ENCODE data around the gene MCEE. TPM values are rescaled to one million over a fixed set of nuclear protein-coding genes. Genes with fewer than 3 reads are reported as not detected.

The MCEE gene
- total RNA-seq, 4 donors from 2014 or later, result 7.5 to 17.2 (median 12.2) TPM

GRCh38 chr2:71157124-71157793 is 27.2 kb upstream of the MCEE start:
- TF ChIP-seq CTCF (IDR thresholded peaks at IDR 0.05) (peak; percentile 51 to 63 (median 56)), EP300 (IDR thresholded peaks at IDR 0.05) (no peak), POLR2A (IDR thresholded peaks at IDR 0.05) (no peak)
- 8 to 11% methylated on average over 16 of the region's 16 CpGs for WGBS, 2 donors
- H3K27ac ChIP-seq, result no peak overlapping the region
- H3K4me1 ChIP-seq, result peaks cover 0 to 8% (median 2%) of the 10 kb centered on the region in 4 donors
- H3K9me3 ChIP-seq, result no peaks in the 10 kb centered on the region
- peak overlapping the region in 1 of 4 donors; percentile 9 for H3K4me3 ChIP-seq
- peak in 1 of 2 donors; percentile 57 for DNase-seq (ENCODE audit: low spot score in 2 of 2)
- no peaks in the 10 kb centered on the region for H3K36me3 ChIP-seq
- no peaks in the 10 kb centered on the region for H3K27me3 ChIP-seq

GRCh38 chr2:71156573-71156972 is 26.5 kb upstream of the MCEE start:
- no peaks in the 10 kb centered on the region for H3K9me3 ChIP-seq
- peaks cover 0 to 8% (median 2%) of the 10 kb centered on the region in 4 donors for H3K4me1 ChIP-seq
- no peak overlapping the region for H3K27ac ChIP-seq
- no peak overlapping the region for H3K4me3 ChIP-seq
- no peak for TF ChIP-seq CTCF (IDR thresholded peaks at IDR 0.05)
- no peak for TF ChIP-seq EP300 (IDR thresholded peaks at IDR 0.05)
- TF ChIP-seq POLR2A (IDR thresholded peaks at IDR 0.05), result no peak
- no peak for DNase-seq (ENCODE audit: low spot score in 2 of 2)
- H3K36me3 ChIP-seq, result no peaks in the 10 kb centered on the region
- H3K27me3 ChIP-seq, result no peaks in the 10 kb centered on the region
- WGBS, 2 donors, result 59 to 74% methylated on average over 5 to 6 of the region's 6 CpGs

GRCh38 chr2:71155846-71156245 is 25.8 kb upstream of the MCEE start:
- H3K4me3 ChIP-seq, result no peak overlapping the region
- DNase-seq (ENCODE audit: low spot score in 2 of 2), result no peak
- WGBS, 2 donors, result 90 to 91% methylated on average over 4 of the region's 4 CpGs
- H3K27me3 ChIP-seq, result no peaks in the 10 kb centered on the region
- H3K36me3 ChIP-seq, result peaks cover 0 to 4% (median 0%) of the 10 kb centered on the region in 3 donors
- TF ChIP-seq EP300 (IDR thresholded peaks at IDR 0.05), result no peak
- H3K4me1 ChIP-seq, result peaks cover 0 to 8% (median 2%) of the 10 kb centered on the region in 4 donors
- no peak overlapping the region for H3K27ac ChIP-seq
- no peaks in the 10 kb centered on the region for H3K9me3 ChIP-seq

- Histone ChIP-seq H3K27ac (no peak overlapping the region), H3K9me3 (no peaks in the 10 kb centered on the region), H3K4me1 (peaks cover 0 to 8% (median 2%) of the 10 kb centered on the region in 4 donors), H3K36me3 (peaks cover 0 to 14% (median 0%) of the 10 kb centered on the region in 3 donors), H3K4me3 (no peak overlapping the region), H3K27me3 (no peaks in the 10 kb centered on the region)
- 62 to 75% methylated on average over 6 of the region's 6 CpGs for WGBS, 2 donors
- TF ChIP-seq EP300 (IDR thresholded peaks at IDR 0.05) (no peak), POLR2A (IDR thresholded peaks at IDR 0.05) (no peak), CTCF (IDR thresholded peaks at IDR 0.05) (no peak)
- DNase-seq (ENCODE audit: low spot score in 2 of 2), result no peak
These were observed 24.8 kb upstream of the MCEE start for GRCh38 chr2:71154798-71155197.

- 65 to 70% methylated on average over 8 of the region's 8 CpGs for WGBS, 2 donors
- TF ChIP-seq EP300 (IDR thresholded peaks at IDR 0.05) (no peak), POLR2A (IDR thresholded peaks at IDR 0.05) (no peak), CTCF (IDR thresholded peaks at IDR 0.05) (no peak)
- Histone ChIP-seq H3K4me3 (no peak overlapping the region), H3K9me3 (no peaks in the 10 kb centered on the region), H3K27me3 (no peaks in the 10 kb centered on the region), H3K36me3 (peaks cover 0 to 20% (median 3%) of the 10 kb centered on the region in 3 donors), H3K4me1 (peaks cover 0 to 8% (median 2%) of the 10 kb centered on the region in 4 donors), H3K27ac (no peak overlapping the region)
- DNase-seq (ENCODE audit: low spot score in 2 of 2), result no peak
These were observed 24.2 kb upstream of the MCEE start for GRCh38 chr2:71154279-71154678.

All from tibial nerve (tissue), 4 donors.